ENCODE data around the gene PHLDB1. TPM values are rescaled to one million over a fixed set of nuclear protein-coding genes. Genes with fewer than 3 reads are reported as not detected.

PHLDB1 gene
- total RNA-seq, 1 donor from 2014 or later, result 70.3 TPM

DNA sequence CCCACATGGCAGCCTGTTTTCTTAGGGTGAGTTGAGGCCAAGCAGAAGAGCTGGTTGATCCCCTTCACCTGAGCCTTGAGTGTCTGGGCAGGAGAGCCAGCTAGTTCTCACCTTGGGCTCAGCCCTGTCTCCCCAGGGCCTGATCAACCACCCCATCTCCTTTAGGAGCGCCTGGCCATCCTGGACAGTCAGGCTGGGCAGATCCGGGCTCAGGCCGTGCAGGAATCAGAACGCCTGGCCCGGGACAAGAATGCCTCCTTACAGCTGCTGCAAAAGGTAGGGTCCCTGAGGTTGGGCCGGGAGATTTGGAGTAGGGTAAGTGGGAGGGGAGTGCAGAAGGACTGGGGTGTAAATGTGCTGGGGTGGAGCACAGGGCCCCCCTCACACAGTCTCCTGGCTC, 31.3 kb downstream of the PHLDB1 start:
- DNase-seq (ENCODE audit: low spot score), result no peak

GRCh38 chr11:118639899-118640298, 32.5 kb downstream of the PHLDB1 start:
- no peak for DNase-seq (ENCODE audit: low spot score)

DNA sequence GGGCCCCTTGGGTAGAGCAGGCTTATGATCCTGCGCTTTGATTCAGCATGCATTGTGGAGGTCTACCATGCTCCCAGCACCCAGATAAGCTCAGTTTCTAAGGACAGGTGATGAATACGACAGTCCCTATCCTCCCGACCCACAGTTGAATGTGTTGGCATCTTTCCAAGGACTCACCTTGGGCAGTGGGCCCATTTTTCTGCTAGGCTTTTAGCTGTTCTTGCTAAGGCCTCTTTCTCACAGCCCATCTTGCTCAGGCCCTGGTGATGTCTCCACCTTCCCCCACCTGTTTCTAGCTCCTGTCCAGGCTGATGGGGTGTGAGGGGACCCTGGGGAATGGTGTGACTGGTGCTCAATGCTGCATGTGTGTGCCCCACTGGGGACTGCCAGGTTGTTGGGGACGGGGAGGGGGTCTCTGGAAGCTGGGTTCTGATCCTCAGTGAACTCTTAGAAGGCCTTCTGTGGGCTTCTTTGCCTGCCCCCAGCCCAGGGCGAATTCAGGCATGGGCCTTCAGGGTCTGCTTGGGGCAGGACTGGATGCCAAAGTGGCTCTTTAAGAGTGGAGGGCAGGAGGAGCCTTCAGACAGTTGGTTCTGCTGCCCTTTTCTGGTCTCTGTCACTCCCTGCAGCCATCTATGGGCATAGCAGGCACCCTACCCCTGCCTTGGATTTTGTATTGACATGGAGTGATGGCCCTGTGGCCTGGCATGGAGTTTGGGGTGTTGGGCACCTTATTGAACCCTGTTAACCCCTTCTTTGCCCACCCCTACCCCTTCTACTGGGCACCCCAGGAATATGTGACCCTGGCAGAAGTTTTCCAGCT, 33.1 kb downstream of the PHLDB1 start:
- no peak for DNase-seq (ENCODE audit: low spot score)

DNA sequence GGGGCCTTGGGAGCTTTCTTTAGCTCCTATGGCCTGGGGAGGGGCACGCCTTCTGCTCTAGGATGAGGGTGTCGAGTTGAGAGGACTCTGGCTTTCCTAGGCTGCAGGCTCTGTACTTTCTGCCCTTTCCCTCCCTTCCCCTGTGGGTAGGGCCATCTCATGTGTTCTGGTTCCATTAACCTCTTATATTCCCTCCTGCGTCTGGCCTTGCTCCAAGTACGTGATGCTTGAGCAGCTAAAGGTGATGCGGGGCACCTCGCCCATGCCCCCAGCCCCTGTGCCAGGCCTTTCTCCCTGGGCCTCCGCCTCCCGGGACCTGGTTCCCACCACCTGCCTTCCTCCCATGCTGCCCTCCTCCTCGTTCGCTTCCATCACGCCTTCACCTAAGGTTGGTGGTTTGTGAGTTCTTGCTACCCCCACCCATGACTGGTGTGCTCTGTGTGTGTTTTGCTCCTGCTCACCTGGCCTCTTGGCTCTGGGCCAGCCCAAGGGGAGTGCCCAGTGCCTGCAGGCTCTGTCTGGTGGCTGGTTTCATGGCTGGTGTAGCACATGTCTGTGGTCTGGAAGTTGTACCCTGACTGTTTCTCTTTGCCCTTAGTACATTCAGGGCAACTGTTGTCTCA, 34.1 kb downstream of the PHLDB1 start:
- DNase-seq (ENCODE audit: low spot score), result no peak

DNA sequence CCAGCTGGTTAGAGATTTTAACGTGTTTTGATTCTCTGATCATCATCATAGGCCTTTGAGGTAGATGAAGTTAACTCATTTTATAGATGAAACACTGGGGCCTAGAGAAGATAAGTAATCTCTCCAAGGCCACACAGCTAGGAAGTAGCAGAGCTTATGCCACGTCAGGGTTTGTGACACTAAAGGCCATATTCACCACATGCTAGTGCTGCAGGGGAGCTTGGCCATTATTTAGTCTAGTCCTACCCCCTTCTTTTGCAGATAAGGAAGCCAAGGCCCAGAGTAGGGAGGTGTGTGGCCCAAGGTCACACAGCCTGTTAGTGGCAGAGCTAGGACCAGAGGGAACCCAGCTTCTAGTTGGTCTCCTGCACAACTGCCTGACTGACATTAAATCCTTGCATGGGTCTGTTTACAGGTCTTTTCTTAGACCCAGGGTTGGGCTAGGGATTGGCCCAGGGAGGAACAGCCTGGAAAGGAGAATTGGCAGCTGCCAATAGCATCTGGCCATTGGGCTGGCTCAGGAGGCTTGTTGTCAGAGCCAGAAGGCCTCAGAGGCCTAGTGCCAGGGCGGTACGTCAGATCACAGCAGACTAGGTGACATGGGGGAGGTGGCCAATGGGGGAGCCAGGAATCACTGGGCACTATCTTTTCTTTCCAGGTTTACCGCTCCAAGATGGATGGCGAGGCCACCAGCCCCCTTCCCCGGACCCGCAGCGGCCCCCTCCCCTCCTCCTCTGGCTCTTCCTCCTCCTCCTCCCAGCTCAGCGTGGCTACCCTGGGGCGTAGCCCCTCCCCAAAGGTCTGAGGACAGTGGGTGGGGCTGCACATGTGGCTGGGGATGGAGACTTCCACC, 36.0 kb downstream of the PHLDB1 start:
- DNase-seq (ENCODE audit: low spot score), result no peak

- DNase-seq (ENCODE audit: low spot score), result no peak
Measured at GRCh38 chr11:118643995-118644345, 36.6 kb downstream of the PHLDB1 start.

- DNase-seq (ENCODE audit: low spot score), result no peak
Measured at GRCh38 chr11:118644496-118644895, 37.1 kb downstream of the PHLDB1 start.

DNA sequence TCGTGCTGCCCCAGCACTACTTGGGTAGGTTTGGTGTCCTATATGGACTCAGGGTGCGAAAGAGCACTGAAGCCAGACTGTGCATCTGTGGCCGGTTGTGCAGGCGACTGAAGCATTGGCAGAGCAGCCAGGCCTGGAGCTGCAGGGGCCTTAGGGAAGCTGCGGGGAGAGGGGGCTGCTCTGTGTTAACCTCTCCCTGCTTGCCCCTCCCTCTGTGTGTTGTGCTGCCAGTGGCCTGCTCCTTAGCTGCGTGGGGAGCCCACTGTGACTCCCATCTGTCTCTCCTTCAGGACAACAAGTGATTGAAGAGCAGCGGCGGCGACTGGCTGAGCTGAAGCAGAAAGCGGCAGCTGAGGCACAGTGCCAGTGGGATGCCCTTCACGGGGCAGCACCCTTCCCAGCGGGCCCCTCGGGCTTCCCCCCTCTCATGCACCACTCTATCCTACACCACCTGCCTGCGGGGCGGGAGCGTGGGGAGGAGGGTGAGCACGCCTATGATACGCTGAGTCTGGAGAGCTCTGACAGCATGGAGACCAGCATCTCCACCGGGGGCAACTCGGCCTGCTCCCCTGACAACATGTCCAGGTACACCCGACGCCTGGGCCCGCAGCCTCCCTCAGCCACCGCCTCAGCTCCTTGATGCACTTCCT, 37.8 kb downstream of the PHLDB1 start:
- no peak for DNase-seq (ENCODE audit: low spot score)

DNA sequence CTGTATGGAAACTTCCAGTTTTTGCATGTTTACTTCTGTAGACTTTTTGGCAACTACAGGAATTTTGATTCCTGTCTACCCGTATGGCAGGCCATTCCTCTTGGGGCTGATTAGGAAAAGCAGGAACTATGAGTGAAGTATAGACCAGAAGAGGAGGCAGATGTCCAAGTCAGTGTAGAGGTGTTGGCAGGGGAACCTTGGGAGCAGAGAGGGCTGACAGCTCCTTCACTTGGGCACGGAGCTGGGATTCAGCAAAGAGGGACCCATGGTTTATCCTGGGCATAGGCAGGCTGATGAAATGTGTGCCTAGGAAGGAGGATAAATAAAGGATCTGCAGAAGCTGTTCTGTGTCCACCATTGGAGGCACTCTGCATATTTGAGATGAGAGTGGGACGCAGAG, 39.0 kb downstream of the PHLDB1 start:
- no peak for DNase-seq (ENCODE audit: low spot score)

DNA sequence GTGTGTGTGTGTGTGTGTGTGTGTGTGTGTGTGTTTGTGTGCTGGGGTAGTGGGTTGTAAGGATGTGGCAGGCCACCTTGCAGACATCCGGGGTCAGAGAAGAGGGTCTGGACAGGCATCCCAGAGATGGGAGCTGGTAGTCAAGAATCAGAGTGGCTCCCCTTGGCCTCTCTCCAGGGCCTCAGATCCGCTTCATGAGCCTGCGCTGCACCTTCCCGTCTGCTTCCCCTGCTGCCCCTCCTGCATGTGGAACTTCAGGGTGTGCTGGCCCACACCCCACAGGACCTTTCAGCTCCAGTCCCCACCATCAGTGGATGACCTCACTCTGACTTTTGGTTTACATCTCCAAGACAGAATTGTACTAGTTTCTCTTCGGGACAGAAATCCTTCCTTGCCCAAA, 40.9 kb downstream of the PHLDB1 start:
- DNase-seq (ENCODE audit: low spot score), result no peak

- no peak for DNase-seq (ENCODE audit: low spot score)
Measured at GRCh38 chr11:118649941-118650340, 42.5 kb downstream of the PHLDB1 start.

GRCh38 chr11:118650366-118650765, 43.0 kb downstream of the PHLDB1 start:
- no peak for DNase-seq (ENCODE audit: low spot score)

- no peak for DNase-seq (ENCODE audit: low spot score)
Measured at GRCh38 chr11:118651820-118652219, 44.4 kb downstream of the PHLDB1 start.

GRCh38 chr11:118652681-118653181, 45.3 kb downstream of the PHLDB1 start:
- no peak for DNase-seq (ENCODE audit: low spot score)

- no peak for DNase-seq (ENCODE audit: low spot score)
Measured at GRCh38 chr11:118653684-118654390, 46.4 kb downstream of the PHLDB1 start.

- DNase-seq (ENCODE audit: low spot score), result no peak
Measured at GRCh38 chr11:118655486-118656190, 48.2 kb downstream of the PHLDB1 start.

GRCh38 chr11:118656563-118657165, 49.2 kb downstream of the PHLDB1 start:
- no peak for DNase-seq (ENCODE audit: low spot score)

DNA sequence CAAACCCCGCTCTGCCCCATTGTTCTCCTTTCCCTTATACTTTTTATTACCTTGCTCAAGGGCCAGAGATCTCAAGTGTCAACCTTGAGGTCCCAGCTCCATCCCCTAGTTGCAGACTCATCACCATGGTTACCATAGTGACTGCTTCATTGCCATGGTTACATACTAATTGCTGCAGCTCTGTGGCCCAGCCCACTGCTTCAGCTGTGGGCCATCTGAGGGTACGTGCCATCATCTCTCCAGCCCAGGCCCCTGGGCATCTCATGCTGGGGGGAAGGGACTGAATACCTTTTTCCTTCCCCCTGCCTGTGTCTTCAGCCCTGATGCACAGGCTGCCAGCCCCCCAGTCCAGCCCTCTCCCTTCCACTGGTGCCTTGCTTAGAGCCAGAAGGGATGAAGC, 49.8 kb downstream of the PHLDB1 start:
- DNase-seq (ENCODE audit: low spot score), result no peak

GRCh38 chr11:118657709-118658428, 50.5 kb downstream of the PHLDB1 start:
- DNase-seq (ENCODE audit: low spot score), result no peak
